ENCODE results near the gene ERICH6B.

GRCh38 chr13:45541806-45542205, 73.7 kb downstream of the ERICH6B start:
- TF ChIP-seq, protein P1, sequence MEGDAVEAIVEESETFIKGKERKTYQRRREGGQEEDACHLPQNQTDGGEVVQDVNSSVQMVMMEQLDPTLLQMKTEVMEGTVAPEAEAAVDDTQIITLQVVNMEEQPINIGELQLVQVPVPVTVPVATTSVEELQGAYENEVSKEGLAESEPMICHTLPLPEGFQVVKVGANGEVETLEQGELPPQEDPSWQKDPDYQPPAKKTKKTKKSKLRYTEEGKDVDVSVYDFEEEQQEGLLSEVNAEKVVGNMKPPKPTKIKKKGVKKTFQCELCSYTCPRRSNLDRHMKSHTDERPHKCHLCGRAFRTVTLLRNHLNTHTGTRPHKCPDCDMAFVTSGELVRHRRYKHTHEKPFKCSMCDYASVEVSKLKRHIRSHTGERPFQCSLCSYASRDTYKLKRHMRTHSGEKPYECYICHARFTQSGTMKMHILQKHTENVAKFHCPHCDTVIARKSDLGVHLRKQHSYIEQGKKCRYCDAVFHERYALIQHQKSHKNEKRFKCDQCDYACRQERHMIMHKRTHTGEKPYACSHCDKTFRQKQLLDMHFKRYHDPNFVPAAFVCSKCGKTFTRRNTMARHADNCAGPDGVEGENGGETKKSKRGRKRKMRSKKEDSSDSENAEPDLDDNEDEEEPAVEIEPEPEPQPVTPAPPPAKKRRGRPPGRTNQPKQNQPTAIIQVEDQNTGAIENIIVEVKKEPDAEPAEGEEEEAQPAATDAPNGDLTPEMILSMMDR (IDR thresholded peaks at IDR 0.05): no peak
- no peak for TF ChIP-seq POLR2A (IDR thresholded peaks at IDR 0.05)
